Epithelial cell of esophagus (primary cell): Measurements from ENCODE around the gene TEX261.
"Not testable (repeated sequence)": the region's sequence is repeated elsewhere in the genome, so short reads cannot be mapped to it uniquely, and the experiment has no call there.

ENCODE experiments used
- DNase-seq: peaks from one replicate; pipeline ENCODE4 v3.0.0; 2010; ENCODE audit warnings: low read depth
- H3K4me3 ChIP-seq: 2 replicates; pipeline ENCODE4 v1.5.1; 2011; ENCODE audit warnings: mild to moderate bottlenecking, low read length, control low read depth
- CTCF ChIP-seq: IDR thresholded peaks from 2 replicates; pipeline ENCODE4 v1.5.1; 2011; ENCODE audit warnings: low read depth, mild to moderate bottlenecking, low read length, control low read depth, inconsistent platforms; ENCODE audit not compliant: insufficient read depth; ENCODE audit errors: missing control alignments

Gene TEX261

GRCh38 chr2:71003396-71003795 is 8.7 kb upstream of the TEX261 start:
- H3K4me3 ChIP-seq: no peak overlapping the region
- no peak for TF ChIP-seq CTCF
- no peak for DNase-seq

GRCh38 chr2:71001981-71002570 is 7.4 kb upstream of the TEX261 start:
- no peak for DNase-seq
- TF ChIP-seq CTCF: no peak
- no peak overlapping the region for H3K4me3 ChIP-seq

GRCh38 chr2:71001592-71001927 is 6.9 kb upstream of the TEX261 start:
- no peak for DNase-seq
- TF ChIP-seq CTCF: no peak
- H3K4me3 ChIP-seq: no peak overlapping the region

GRCh38 chr2:71000780-71001591 is 6.3 kb upstream of the TEX261 start:
- peak overlapping the region; percentile 28 for H3K4me3 ChIP-seq
- DNase-seq: peak; percentile 67
- TF ChIP-seq CTCF: peak; percentile 91

GRCh38 chr2:70999931-71000330 is 5.3 kb upstream of the TEX261 start:
- not testable (repeated sequence) for DNase-seq, H3K4me3 ChIP-seq

GRCh38 chr2:70999362-70999761 is 4.7 kb upstream of the TEX261 start:
- no peak for TF ChIP-seq CTCF
- no peak for DNase-seq
- H3K4me3 ChIP-seq: no peak overlapping the region

- H3K4me3 ChIP-seq, DNase-seq: not testable (repeated sequence)
These were observed 4.2 kb upstream of the TEX261 start for GRCh38 chr2:70998885-70999284.

GRCh38 chr2:70995426-70995729 is 705 bp upstream of the TEX261 start:
- peak; percentile 58 for TF ChIP-seq CTCF
- peak; percentile 68 for DNase-seq
- peak overlapping the region; percentile 60 for H3K4me3 ChIP-seq
